HG02981 (cell line): ENCODE data around the gene TAS2R1.
"Not testable (repeated sequence)": the region's sequence is repeated elsewhere in the genome, so short reads cannot be mapped to it uniquely, and the experiment has no call there.

Source experiments
- ATAC-seq: cut with Tn5 transposase; IDR thresholded peaks from one replicate; pipeline ENCODE4 v1.9.1; 2021; ENCODE audit warnings: mild to moderate bottlenecking, moderate library complexity; ENCODE audit not compliant: unreplicated experiment

Gene TAS2R1

DNA sequence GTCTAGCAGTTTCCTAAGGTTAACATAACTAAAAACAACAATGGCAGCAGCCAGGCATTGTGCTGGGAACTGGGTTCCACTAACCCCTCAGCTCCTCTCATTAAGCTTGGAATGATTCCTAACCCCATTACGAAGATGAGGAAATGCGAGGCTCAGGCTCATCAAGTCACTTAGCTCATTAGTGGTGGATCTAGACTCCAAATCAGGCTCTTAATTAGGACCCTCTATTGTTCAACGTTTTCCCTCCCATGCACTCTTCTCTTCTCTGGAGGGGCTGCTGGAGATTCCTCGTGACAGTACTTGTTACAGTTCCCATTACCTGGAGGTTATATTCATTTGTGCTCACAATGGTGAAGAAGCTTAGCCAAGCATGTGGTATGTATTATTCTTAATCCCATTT, 6.5 kb downstream of the TAS2R1 start:
- no peak for ATAC-seq

DNA sequence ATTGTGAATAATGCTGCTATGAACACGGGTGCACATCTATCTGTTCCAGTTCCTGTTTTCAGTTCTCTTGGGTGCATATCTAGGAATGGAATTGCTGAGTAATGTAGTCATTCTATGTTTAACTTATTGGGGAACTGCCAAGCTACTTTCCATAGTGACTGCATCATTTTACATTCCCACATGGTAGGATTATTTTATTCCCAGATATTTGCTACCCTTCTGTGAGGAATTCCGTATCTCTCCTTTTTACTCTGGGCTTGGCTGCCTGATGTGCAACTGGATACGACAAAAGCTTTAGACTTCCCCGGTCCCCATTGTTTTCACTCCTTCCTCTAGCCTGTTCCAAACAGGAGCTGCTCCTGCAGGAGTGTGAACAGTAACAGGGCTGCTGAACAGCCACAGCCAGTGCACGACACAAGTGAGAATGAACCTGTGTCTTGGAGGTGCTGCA, 7.2 kb downstream of the TAS2R1 start:
- ATAC-seq = peak; percentile 59

DNA sequence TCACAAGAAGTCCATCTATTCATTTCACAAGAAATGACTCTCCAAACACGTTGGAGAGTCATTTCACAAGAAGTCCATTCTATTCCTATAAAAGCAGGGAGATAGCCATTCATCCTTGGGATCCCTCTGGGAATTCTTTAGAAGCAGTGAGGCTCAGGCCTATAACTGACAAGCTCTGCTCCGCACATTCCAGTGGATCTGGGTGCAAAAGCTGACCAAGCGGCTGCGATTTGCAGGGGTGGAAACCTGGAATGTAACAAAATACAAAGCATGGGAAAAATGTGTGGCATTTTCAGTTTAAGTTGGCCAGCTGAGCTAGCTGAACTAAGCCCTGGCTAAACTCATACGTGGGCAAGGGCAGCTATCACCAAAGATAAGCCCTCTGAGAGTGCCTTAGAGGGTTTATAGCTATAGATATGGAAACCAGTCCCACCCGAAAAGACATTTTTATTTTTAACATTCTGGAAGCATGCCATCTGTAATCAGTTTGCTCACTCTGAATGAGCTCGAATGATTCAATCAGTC, 8.7 kb downstream of the TAS2R1 start:
- ATAC-seq = no peak

DNA sequence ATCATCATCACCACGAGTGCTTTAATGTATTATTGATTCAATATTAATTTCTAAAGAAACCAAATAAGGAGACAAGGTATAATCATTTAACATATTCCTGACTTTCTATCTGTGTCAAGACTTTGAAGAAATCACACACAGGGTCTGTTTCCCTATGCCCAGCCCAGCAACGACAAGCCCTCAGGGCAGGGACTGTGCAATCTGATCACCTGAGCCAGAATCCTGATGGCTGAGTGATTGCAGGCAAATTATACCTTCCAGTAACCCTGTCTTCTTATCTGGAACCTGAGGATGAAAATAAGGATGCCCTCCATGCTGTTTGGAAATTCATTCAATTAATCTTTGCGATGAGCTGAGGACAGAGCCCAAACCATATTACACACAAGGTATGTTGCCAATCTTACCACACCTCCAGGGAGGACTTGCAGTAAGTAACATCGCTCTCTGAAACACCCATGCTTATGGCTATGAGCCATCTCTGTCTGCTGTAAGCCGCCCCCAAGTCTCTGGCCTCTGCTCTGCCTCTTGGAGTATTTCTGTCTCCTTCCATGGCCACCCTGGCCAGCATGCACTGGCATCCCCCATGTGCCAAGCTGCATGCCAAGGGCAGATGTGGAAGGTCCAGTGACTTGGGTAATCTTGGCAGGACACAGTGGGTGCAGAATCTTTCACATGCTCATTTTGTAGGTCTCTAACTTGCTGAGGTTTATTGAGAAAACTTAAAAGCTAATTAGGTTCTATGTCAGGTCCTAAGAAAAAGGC, 10.6 kb downstream of the TAS2R1 start:
- no peak for ATAC-seq

DNA sequence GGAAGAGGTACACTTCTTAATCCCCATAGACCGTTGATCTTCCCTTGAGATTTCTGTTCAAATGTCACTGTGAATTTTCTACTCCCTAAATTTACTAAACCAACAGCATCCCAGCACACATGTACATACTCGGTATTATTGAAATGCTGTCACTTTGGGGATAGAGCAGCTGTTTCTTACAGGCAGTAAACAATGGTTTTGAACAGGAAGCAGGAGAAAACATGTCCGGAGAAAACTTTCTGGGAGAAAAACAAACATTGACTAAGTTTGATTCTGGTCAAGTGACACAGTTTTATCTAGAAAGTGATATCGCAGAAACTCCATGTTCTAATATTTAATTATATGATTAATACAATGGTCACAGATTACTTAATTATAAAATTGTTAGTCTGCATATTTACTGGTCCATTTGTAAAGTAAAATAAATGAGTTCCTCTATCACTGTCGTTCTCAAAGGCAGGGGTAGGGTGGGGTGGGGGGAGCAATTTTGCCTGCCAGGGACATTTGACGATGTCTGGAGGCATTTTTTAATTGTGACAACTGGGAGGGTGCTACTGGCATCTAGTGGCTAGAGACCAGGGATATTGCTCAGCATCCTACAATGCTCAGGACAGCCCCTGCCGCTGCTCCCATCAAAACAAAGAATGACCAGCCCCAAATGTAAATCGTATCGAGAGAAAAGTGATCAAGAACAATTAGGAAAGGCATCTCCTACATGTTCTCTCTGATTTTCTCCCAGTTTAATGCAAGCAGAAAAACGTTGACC, 12.2 kb downstream of the TAS2R1 start:
- no peak for ATAC-seq

DNA sequence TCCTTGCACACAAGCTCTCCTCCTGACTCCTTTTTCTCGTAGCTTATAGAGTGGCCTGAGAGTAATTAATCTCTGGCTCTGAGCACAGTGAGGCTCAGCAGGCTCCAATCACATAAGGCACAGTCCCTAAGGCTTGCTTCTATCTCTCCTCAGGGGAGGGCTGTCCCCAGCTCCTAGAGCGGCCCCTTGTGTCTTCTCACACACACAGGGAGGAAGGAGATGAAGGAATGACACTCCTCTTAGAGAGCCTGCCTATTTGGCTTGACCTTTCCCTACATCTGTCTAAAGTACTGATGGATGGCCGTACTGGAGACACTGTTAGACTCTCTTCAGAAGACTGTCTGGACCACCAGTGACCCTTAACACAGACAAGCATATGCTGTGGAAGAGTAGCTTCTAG, 12.9 kb downstream of the TAS2R1 start:
- no peak for ATAC-seq

DNA sequence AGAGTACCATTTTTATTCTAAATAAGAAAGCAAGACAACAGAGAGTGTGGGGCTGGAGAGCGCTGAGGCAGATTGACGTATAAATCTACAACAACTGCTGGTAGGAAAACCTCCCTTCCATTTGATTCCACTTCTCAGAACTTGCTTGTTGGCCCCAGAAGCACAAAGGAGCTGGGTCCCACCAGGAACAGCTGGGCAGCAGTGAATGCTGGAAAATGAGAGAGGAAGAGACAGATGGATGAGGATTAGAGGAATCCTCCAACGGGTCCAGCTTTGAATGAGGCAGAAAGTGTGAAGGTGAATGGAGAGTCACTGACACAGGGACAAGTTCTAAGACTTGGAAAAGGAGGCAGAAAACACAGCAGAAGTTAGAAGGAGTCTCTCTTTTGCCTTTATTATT, 14.8 kb downstream of the TAS2R1 start:
- ATAC-seq = no peak

DNA sequence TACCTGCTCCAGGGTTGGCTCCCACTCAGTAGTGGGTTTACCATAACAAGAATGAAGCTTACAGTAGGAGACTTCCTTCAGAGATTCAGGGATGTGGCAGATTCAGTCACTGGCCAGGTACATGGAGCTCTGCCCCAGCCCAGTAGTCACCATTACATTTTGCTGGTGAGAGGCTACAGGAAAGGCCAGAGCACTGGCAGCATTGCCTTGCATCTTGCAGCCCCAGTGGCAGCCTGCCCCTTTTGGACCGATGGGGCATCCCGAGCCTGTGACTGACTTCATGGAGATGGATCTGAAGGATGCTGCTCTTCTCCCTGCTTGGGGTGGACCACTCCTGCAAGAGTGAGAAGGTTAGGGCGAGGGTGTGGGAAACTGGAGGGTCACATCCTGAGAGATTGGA, 16.8 kb downstream of the TAS2R1 start:
- no peak for ATAC-seq

DNA sequence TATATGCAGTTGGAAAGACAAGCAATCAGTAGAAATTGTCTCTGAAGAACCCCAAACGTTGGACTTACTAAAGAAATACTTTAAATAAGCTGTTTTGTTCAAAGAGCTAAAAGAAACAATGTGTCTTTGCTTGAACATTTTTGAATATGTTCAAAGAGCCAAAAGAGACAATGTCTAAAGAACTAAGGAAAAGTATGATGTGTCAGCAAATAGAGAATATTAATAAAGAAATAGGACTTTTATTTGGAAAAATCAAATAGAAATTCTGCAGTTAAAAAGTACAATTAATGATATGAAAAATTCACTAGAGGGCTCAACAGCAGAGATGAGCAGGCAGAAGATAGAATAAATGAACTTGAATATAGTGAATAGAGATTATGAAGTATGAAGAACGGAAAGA, 19.2 kb downstream of the TAS2R1 start:
- no peak for ATAC-seq

DNA sequence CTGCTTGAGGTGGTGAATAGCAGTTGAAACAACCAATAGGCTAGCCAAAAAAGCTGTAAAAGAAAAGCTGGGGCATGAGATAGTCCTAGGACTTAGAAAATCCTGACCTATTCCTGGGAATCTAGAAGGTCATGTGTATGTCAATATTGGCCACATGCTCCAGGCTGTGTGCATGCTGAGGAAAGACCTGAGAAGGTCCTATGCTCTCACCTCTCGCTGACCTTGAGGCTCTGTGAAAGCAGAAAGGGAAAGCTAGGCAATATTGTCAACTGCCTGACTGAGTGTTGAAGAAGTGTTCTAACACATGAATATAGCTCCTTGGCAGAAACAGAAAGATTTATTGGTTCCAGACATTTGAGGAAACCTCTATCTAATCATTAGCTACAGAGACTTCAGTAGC, 19.8 kb downstream of the TAS2R1 start:
- no peak for ATAC-seq

DNA sequence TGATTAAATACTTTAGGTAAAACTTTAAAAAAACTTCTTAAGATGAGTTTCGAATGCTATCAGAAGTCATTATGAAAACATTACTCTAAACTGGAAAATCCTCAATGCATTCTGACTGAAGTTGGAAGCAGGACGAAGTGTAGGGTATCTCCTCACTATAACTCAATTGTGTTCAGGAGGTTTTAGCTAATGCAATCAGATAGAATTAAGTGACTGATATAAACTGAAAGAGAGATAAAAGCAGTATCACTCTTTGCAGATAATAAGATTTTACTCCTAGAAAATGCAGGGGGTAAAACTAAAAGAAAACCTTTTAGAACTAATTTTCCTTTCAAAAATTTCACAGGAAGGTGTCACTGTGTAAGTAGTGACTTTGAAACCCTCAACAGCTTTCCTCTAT, 22.1 kb downstream of the TAS2R1 start:
- ATAC-seq = no peak

DNA sequence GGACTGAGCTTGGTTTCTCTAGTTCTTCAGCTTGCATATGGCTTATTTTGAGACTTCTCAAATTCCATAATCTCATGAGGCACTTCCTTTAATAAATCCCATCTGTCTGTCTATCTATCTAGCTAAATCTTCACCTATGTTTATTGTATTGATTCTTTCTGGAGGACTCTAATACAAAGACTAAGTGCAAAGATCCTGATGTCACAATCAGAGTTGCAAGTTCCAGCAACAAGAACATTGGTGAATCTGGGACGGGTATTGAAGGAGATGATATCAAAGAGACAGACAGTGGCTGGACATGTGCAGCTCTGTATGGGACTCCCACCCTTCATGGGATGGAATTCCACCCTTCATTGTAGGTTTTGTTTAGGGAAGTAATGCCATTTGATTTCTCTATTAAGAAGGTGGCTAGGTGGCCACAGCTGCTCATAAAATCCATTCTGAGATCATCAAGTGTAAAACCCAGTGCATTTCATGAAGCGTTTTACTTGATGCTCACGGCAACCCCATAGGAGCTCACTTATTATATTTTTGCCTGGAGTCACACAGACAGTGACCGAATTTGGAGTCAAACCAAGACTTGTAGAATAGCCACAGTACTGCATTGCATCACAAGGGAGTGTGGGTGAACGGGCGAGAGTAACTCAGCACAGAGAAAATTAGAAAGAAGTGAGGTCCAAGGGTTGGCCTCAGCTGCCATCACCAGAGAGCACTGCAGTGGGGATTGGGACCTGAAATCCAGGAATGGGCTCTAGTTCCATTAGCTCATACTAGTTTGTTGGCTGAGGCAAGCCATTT, 24.9 kb downstream of the TAS2R1 start:
- no peak for ATAC-seq

DNA sequence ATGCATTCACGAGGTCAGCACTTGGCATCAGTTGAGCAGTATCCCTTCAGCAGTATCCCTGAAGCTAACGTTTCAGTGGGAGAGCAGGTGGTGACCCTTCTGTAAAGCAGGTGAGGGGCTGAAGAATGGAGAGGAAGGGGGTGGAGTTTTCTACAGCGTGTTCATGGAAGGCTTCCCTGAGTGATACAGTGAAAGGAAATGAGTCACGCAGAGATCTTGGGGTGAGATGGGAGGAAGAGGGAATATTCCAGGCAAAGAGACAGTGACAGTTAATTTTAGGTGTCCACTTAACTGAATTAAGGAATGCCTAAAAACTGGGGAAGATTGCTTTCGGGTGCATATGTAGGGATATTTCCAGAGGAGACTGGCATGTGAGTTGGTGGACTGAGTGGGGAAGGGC, 25.7 kb downstream of the TAS2R1 start:
- ATAC-seq = no peak

DNA sequence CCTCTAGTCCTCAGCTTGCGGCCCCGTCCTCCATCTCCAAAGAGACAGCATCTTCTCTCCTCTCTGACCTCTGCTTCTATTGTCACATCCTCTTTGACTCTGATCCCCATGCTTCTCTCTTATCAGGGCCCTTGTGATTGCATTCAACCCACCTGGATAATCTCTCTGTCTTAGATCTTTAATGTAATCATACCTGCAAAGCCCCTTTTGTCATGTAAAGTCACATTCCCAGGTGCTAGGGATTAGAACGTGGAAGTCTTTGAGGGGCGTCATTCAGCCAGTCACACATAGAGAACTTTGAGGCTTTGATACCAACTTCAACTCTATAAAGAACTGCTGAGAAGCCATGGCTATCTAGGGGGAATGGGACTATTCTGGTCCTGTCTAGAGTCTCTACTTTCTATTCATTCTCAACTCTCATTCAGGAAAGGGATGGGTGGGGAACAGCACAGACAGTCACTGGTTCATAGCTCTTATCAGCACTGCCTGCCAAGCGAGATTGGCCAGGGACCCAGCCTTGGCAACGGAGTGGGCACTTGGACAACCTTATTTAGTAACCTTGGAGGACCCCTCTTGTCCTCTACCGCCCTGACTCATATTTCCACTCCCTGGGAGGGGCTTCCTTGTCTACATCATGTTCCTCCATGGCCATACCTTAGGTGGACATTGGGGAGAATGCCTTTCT, 29.0 kb downstream of the TAS2R1 start:
- no peak for ATAC-seq

DNA sequence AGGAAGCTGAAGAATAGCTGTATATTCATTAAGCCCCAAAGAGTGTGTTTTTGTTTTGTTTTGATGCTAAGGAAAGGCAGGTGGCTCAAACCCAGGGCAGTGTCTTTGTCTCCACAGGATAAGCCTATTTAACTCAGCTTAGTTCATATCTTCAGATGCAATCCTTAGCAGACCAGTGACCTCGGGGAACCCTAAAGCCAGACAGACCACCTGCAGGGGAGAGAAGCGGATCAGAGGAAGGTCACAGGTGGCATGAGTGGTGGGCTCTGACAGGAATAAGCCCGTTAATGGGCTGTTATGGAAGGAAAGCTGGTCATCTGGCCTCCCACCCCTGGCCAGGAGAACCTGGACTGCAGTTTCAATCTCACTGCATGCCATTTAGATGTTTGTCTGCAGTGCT, 30.8 kb downstream of the TAS2R1 start:
- ATAC-seq = no peak

DNA sequence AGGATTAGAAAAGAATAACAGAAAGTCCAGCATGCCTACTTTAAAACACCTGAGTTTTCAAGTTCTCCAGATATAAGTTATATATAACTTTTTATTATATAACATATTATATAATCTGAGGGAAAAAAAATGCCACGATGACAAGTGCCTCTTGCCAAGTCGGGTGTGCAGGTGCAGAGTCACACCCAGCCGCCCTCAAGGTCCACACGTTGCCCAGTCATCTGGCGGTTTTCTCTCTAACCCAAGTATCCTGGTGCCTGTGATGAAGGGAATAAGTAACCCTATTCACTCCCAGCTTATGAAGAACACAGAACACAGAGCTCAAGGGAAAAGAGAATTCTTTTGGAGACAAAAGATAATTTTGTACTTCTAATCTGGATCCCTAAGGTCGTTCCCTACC, 31.8 kb downstream of the TAS2R1 start:
- not testable (repeated sequence) for ATAC-seq

DNA sequence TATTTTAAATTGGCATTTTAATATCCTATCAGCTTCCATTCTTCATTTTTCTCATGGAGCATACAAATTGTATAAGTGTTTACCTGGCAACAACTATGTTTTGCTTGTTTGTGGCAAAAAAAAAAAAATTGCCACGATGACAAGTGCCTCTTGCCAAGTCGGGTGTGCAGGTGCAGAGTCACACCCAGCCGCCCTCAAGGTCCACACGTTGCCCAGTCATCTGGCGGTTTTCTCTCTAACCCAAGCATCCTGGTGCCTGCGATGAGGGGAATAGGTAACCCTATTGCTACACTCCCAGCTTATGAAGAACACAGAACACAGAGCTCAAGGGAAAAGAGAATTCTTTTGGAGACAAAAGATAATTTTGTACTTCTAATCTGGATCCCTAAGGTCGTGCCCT, 32.8 kb downstream of the TAS2R1 start:
- not testable (repeated sequence) for ATAC-seq

DNA sequence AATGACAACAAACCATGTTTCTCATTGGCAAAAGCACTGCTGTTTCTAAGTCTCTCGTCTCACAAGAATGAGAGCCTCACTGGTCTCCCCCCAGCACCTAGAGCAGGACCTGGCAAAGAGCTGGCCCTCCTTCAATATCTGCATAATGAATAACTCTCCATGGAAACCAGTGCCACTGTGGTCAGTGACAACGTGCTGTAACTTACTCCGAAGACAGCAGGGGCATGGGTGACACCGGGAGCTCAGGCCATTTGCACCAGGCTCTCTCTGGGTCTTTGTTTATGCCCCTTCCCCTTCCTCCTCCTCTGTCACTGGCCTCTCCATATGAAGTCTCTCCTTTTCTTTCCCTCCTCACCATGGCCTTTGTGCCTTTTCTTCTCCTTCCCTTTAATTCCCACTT, 33.3 kb downstream of the TAS2R1 start:
- ATAC-seq = no peak

DNA sequence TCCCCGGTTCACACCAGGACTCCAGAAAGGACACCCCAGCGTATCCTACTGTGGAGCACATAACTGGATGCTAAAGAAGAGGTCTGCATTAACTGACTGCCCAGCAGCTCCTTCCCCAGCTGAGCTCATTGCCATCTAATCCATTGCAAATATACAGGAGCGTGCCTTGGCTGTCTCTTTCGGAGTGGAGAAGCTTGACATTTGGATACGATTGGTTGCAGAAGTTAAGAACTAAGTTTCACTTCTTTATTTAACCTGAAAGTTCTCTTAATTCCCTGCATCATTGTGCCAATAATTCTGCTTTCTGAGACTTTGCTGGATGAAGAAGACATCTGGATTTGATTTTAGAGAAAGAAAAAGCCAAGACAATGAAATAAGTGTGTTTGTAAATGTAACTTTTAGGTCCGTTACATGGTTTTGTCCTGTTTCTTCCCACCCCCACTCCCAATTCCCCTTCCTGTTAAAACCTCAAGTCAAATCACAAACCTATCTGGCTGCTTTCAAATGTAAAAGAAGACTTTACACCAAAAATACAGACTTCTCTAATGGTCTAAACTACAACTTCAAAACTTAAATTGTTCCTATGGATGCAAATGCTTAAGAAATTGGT, 33.9 kb downstream of the TAS2R1 start:
- ATAC-seq = no peak

DNA sequence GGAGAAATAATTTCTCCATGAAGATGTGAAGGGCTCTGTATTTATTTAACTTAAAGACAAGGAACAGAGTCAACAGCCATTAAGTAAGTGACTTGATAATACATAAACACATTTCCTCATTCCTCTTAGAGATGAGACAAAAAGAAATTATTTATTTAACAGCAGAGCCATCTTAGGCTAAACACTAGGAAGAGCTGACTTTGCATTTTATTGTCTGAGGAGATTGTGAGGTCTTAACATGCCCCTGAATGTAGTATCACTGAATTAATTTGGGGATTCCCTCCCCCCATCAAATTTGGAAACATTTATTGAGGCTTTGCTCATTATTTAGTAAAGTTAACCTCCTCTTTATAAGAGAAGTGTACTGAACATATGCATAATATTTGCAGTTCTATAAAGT, 35.2 kb downstream of the TAS2R1 start:
- ATAC-seq = no peak
